Loucy (cell line): Measurements from ENCODE around the gene TMEM253.

ENCODE experiments used
- CTCF ChIP-seq: fragments of 200-600 bp; sonication (generic); conservative IDR thresholded peaks from 2 replicates; pipeline ENCODE4 v1.5.1; 2014; ENCODE audit warnings: mild to moderate bottlenecking, antibody characterized with exemption, low read length
- EZH2phosphoT487 ChIP-seq: fragments of 200-600 bp; IDR thresholded peaks from 2 replicates; pipeline ENCODE4 v1.6.1; 2018; ENCODE audit warnings: antibody characterized with exemption, mild to moderate bottlenecking, moderate library complexity, borderline replicate concordance

GRCh38 chr14:21086908-21087293 is 14.0 kb upstream of the TMEM253 start:
- TF ChIP-seq CTCF = no peak
- TF ChIP-seq EZH2phosphoT487 = no peak
